H1 (cell line): Measurements from ENCODE around the gene DET1. TPM values are rescaled to one million over a fixed set of nuclear protein-coding genes. Genes with fewer than 3 reads are reported as not detected.
A peak's percentile ranks its signal among the peaks of the same experiment; 100 is the strongest.

Experiments
- CTCF ChIA-PET: fragments of 300-600 bp; sonication (Branson Sonifier 250); formaldehyde crosslinking; loops from one replicate; lab custom pipeline; 2021; ENCODE audit not compliant: partially characterized antibody; lab: Charles Lee
- POLR2A ChIA-PET: fragments of 300-600 bp; sonication (Branson Sonifier 250); formaldehyde crosslinking; loops from one replicate; lab custom pipeline; 2021; ENCODE audit warnings: inconsistent platforms; ENCODE audit not compliant: partially characterized antibody; lab: Charles Lee
- DNase-seq, 2 experiments: peaks; one replicate each; pipeline versions ENCODE4 v3.0.0 to v3.0.0-alpha.2; 2010 to 2022; ENCODE audit warnings: low spot score in 2 of 2, low read depth in 1 of 2, mixed read lengths in 1 of 2
- FAIRE-seq: peaks from 2 replicates; lab custom pipeline; 2011; peaks lifted over from hg19 to GRCh38; lab: Jason Lieb, UNC
- H2AFZ ChIP-seq: 2 replicates; pipeline ENCODE4 v1.8.1; 2012; ENCODE audit warnings: low read length, inconsistent platforms
- H2AK5ac ChIP-seq: 2 replicates; pipeline ENCODE4 v1.6.1; 2013; ENCODE audit warnings: low read depth, low read length
- H2BK120ac ChIP-seq: replicated peaks from 2 replicates; pipeline ENCODE3; 2013; ENCODE audit warnings: low read depth, low read length, inconsistent platforms
- H2BK12ac ChIP-seq: 2 replicates; pipeline ENCODE4 v1.6.1; 2013; ENCODE audit warnings: low read depth, low read length
- H2BK15ac ChIP-seq: 2 replicates; pipeline ENCODE4 v1.6.1; 2013; ENCODE audit warnings: low read length
- H2BK20ac ChIP-seq: 2 replicates; pipeline ENCODE4 v1.6.1; 2013; ENCODE audit warnings: low read length
- H2BK5ac ChIP-seq: 2 replicates; pipeline ENCODE4 v1.6.1; 2013; ENCODE audit warnings: low read depth, low read length
- H3K14ac ChIP-seq: 2 replicates; pipeline ENCODE4 v1.6.1; 2013; ENCODE audit warnings: inconsistent platforms; ENCODE audit not compliant: insufficient read length
- H3K18ac ChIP-seq: 2 replicates; pipeline ENCODE4 v1.6.1; 2013; ENCODE audit warnings: low read length; ENCODE audit errors: extremely low read depth
- H3K23ac ChIP-seq: 2 replicates; pipeline ENCODE4 v1.6.1; 2013; ENCODE audit warnings: inconsistent platforms; ENCODE audit not compliant: insufficient read length
- H3K23me2 ChIP-seq: 2 replicates; pipeline ENCODE4 v1.6.1; 2013; ENCODE audit warnings: low read depth, low read length
- H3K27ac ChIP-seq: 2 replicates; pipeline ENCODE4 v1.6.1; 2011; ENCODE audit warnings: low read depth, low read length, inconsistent platforms
- H3K27me3 ChIP-seq, 4 experiments: replicated peaks in 1 of 4; 1 replicate in 1 of 4; 2 replicates in 3 of 4; pipeline versions ENCODE4 v1.6.1 to v1.8.1; 2011 to 2013; ENCODE audit warnings: low read length in 3 of 4, mild to moderate bottlenecking in 3 of 4, inconsistent platforms in 2 of 4, mixed read lengths in 2 of 4, moderate library complexity in 1 of 4; ENCODE audit not compliant: control insufficient read depth in 3 of 4, insufficient read depth in 3 of 4; ENCODE audit errors: extremely low read depth in 1 of 4
- H3K36me3 ChIP-seq, 4 experiments: 2 replicates each; pipeline versions ENCODE4 v1.6.1 to v1.8.1; 2011 to 2013; ENCODE audit warnings: mild to moderate bottlenecking in 4 of 4, low read length in 3 of 4, moderate library complexity in 2 of 4, control low read depth in 1 of 4, inconsistent platforms in 1 of 4; ENCODE audit not compliant: insufficient read depth in 4 of 4, control insufficient read depth in 2 of 4
- H3K4ac ChIP-seq: replicated peaks from 2 replicates; pipeline ENCODE3; 2013; ENCODE audit warnings: low read length, low read depth, mixed read lengths, inconsistent platforms; ENCODE audit not compliant: insufficient read length
- H3K4me1 ChIP-seq, 4 experiments: replicated peaks in 1 of 4; 1 replicate in 1 of 4; 2 replicates in 3 of 4; pipeline versions ENCODE4 v1.6.1 to v1.8.1; 2011 to 2013; ENCODE audit warnings: low read length in 3 of 4, inconsistent platforms in 2 of 4, mixed read lengths in 1 of 4; ENCODE audit not compliant: insufficient read depth in 4 of 4, control insufficient read depth in 3 of 4
- H3K4me2 ChIP-seq, 2 experiments: 2 replicates each; pipeline versions ENCODE4 v1.6.1 to v1.8.1; 2011 to 2013; ENCODE audit warnings: low read depth in 2 of 2, low read length in 2 of 2, control low read depth in 1 of 2, inconsistent platforms in 1 of 2, mild to moderate bottlenecking in 1 of 2; ENCODE audit not compliant: insufficient read depth in 1 of 2
- H3K4me3 ChIP-seq, 4 experiments: fragments of 200-600, 300-600 bp in 1 of 4; sonication (generic), shearing (Covaris generic), sonication (Bioruptor Twin) in 1 of 4; 2 replicates each; pipeline versions ENCODE4 v1.5.1 to v1.8.1; 2011 to 2016; ENCODE audit warnings: low read length in 4 of 4, low read depth in 3 of 4, control low read depth in 2 of 4, inconsistent platforms in 2 of 4, mild to moderate bottlenecking in 2 of 4, mixed read lengths in 1 of 4, moderate library complexity in 1 of 4; ENCODE audit not compliant: insufficient read depth in 2 of 4; ENCODE audit errors: extremely low read depth in 1 of 4
- H3K56ac ChIP-seq: replicated peaks from 2 replicates; pipeline ENCODE3; 2013; ENCODE audit warnings: low read depth, mild to moderate bottlenecking, mixed read lengths, low read length, inconsistent platforms; ENCODE audit not compliant: insufficient read length
- H3K79me1 ChIP-seq: 2 replicates; pipeline ENCODE4 v1.6.1; 2013; ENCODE audit warnings: low read depth, low read length, control low read depth
- H3K79me2 ChIP-seq, 2 experiments: 2 replicates each; pipeline versions ENCODE4 v1.6.1 to v1.8.1; 2012 to 2013; ENCODE audit warnings: low read length in 2 of 2, mild to moderate bottlenecking in 2 of 2, inconsistent platforms in 1 of 2; ENCODE audit not compliant: insufficient read depth in 2 of 2, control insufficient read depth in 1 of 2
- H3K9ac ChIP-seq, 4 experiments: replicated peaks in 1 of 4; 1 replicate in 1 of 4; 2 replicates in 3 of 4; pipeline versions ENCODE4 v1.6.1 to v1.8.1; 2011 to 2013; ENCODE audit warnings: low read depth in 3 of 4, low read length in 3 of 4, control low read depth in 2 of 4, mild to moderate bottlenecking in 2 of 4, moderate library complexity in 2 of 4, inconsistent platforms in 1 of 4; ENCODE audit errors: extremely low read depth in 1 of 4
- H3K9me3 ChIP-seq, 2 experiments: 2 replicates each; pipeline versions ENCODE4 v1.6.1 to v1.8.1; 2012 to 2013; ENCODE audit warnings: mild to moderate bottlenecking in 2 of 2, moderate library complexity in 2 of 2, control low read depth in 1 of 2, inconsistent platforms in 1 of 2, low read depth in 1 of 2, low read length in 1 of 2, mixed read lengths in 1 of 2; ENCODE audit not compliant: insufficient read depth in 2 of 2
- H4K20me1 ChIP-seq, 2 experiments: replicated peaks in 1 of 2; 2 replicates each; pipeline versions ENCODE3 to v1.8.1; 2011 to 2013; ENCODE audit warnings: inconsistent platforms in 2 of 2, low read length in 2 of 2, mild to moderate bottlenecking in 1 of 2; ENCODE audit not compliant: insufficient read depth in 2 of 2, control insufficient read depth in 1 of 2
- H4K5ac ChIP-seq: 2 replicates; pipeline ENCODE4 v1.6.1; 2013; ENCODE audit warnings: low read length, low read depth, mixed read lengths, inconsistent platforms; ENCODE audit not compliant: insufficient read length
- H4K8ac ChIP-seq: 2 replicates; pipeline ENCODE4 v1.8.0; 2013; ENCODE audit warnings: mild to moderate bottlenecking, moderate library complexity, low read length, inconsistent platforms; ENCODE audit not compliant: insufficient read depth; ENCODE audit errors: extremely low read depth
- H4K91ac ChIP-seq: replicated peaks from 2 replicates; pipeline ENCODE3; 2013; ENCODE audit warnings: low read length, mixed read lengths, inconsistent platforms; ENCODE audit not compliant: insufficient read length
- FOSL1 ChIP-seq: IDR thresholded peaks from 2 replicates; pipeline ENCODE4 v1.6.1; 2011; ENCODE audit warnings: mild to moderate bottlenecking, low read depth, low read length, moderate library complexity; ENCODE audit not compliant: insufficient read depth
- PHF8 ChIP-seq: fragments of 200-600 bp; sonication (generic); conservative IDR thresholded peaks from 2 replicates; pipeline ENCODE4 v1.7.1; 2012; ENCODE audit warnings: low read depth, mild to moderate bottlenecking, inconsistent platforms, low read length, moderate library complexity
- SIX5 ChIP-seq: IDR thresholded peaks from 2 replicates; pipeline ENCODE4 v1.6.1; 2011; ENCODE audit warnings: mild to moderate bottlenecking, low read depth, low read length
- TEAD4 ChIP-seq: IDR thresholded peaks from 2 replicates; pipeline ENCODE4 v1.6.1; 2012; ENCODE audit warnings: low read depth, low read length, inconsistent platforms, mixed read lengths
- WGBS, 2 experiments: shearing (Covaris generic) in 1 of 2; methylation state at CpG; one replicate each; pipeline versions ENCODE4 v1.1.6 to v1.1.7; 2013 to 2015; ENCODE audit warnings: low lambda C conversion rate in 2 of 2, mixed read lengths in 2 of 2, inconsistent platforms in 1 of 2, low coverage in 1 of 2, missing lambda C conversion rate in 1 of 2; ENCODE audit not compliant: insufficient replicate concordance in 2 of 2, insufficient coverage in 1 of 2, insufficient read length in 1 of 2; ENCODE audit errors: extremely low coverage in 1 of 2, missing lambda C conversion rate in 1 of 2; 5-methylcytosine and 5-hydroxymethylcytosine counted together
- polyA plus RNA-seq, 7 experiments: library from polyadenylated mRNA; depleted of rRNA in 3 of 7; stranded (reverse) in 5 of 7; unstranded in 2 of 7; fragments of >200 nt in 5 of 7; fragments of 200-250 nt in 2 of 7; gene quantifications; 1 replicate in 5 of 7; 2 replicates in 1 of 7; 4 replicates in 1 of 7; pipeline versions ENCODE4 v1.2.1 to v1.2.3, GENCODE V29; 2011 to 2013; ENCODE audit warnings: missing spikeins in 2 of 7, mixed read lengths in 2 of 7
- total RNA-seq: library from RNA; stranded (reverse); fragmentation: NEBNext Ultra II Directional; extraction: Animal tissue kit (Norgen Biotek cat#: 25700); gene quantifications from 2 replicates; pipeline ENCODE4 v1.2.1, GENCODE V29; 2021

Gene DET1
- total and polyA plus RNA-seq, 2 of the 8 experiments (the other 6 are each of a cell fraction or from before 2014, with no cell fraction given) = 5.4 to 8.5 TPM

- H3K4ac ChIP-seq = no peak overlapping the region
- H3K27ac ChIP-seq = no peak overlapping the region
- no peak overlapping the region for H3K56ac ChIP-seq
- FAIRE-seq (no peak), DNase-seq (no peak)
- H3K14ac ChIP-seq = no peak overlapping the region
- WGBS, 2 experiments = 90% methylated on average over 7 of the region's 7 CpGs; no CpG with 5 or more reads in 1 of the 2 experiments
- H3K9me3 ChIP-seq = no peaks in the 10 kb centered on the region
- TF ChIP-seq FOSL1 (no peak), SIX5 (no peak), PHF8 (no peak), TEAD4 (0 out of 2 replicates have a peak, but pooled peaks have one; percentile 6)
- CTCF ChIA-PET = no interaction called here
- H2BK120ac ChIP-seq = no peak overlapping the region
- peaks cover 0 to 9% (median 2%) of the 10 kb centered on the region in 4 experiments; a peak in 3 of 7 replicates for H3K4me1 ChIP-seq
- H4K91ac ChIP-seq = no peak overlapping the region
- H2BK12ac ChIP-seq = no peak overlapping the region
- H3K18ac ChIP-seq = no peak overlapping the region
- no peaks in the 10 kb centered on the region for H3K79me2 ChIP-seq
- no peak overlapping the region for H3K23ac ChIP-seq
- H3K4me3 ChIP-seq = no peak overlapping the region
- H2AK5ac ChIP-seq = peak overlapping the region; percentile 75; the same call in 1 of the 2 replicates
- H3K9ac ChIP-seq = no peak overlapping the region
- H3K27me3 ChIP-seq = no peaks in the 10 kb centered on the region
- no peaks in the 10 kb centered on the region for H3K79me1 ChIP-seq
- H3K4me2 ChIP-seq = no peak overlapping the region
- H2BK15ac ChIP-seq = no peak overlapping the region
- H2BK20ac ChIP-seq = no peak overlapping the region
- no peak overlapping the region for H2AFZ ChIP-seq
- no peaks in the 10 kb centered on the region for H4K20me1 ChIP-seq
- no peak overlapping the region for H4K8ac ChIP-seq
- no peak overlapping the region for H4K5ac ChIP-seq
- H3K36me3 ChIP-seq = no peaks in the 10 kb centered on the region
- POLR2A ChIA-PET = no interaction called here
- H2BK5ac ChIP-seq = no peak overlapping the region
- H3K23me2 ChIP-seq = no peaks in the 10 kb centered on the region
Measured at GRCh38 chr15:88537591-88538317, 8.7 kb downstream of the DET1 start.
